GM21825 (cell line): ENCODE measurements around the gene ERO1B.

Experiments used
- ATAC-seq: cut with Tn5 transposase; IDR thresholded peaks from one replicate; pipeline ENCODE4 v1.9.1; 2021; ENCODE audit warnings: mild to moderate bottlenecking, moderate library complexity; ENCODE audit not compliant: unreplicated experiment

The ERO1B gene

GRCh38 chr1:236253918-236254637 is 27.7 kb downstream of the ERO1B start:
- no peak for ATAC-seq

- ATAC-seq = no peak
Observed at GRCh38 chr1:236253119-236253518, 28.6 kb downstream of the ERO1B start.

- no peak for ATAC-seq
Observed at GRCh38 chr1:236251587-236251986, 30.2 kb downstream of the ERO1B start.

DNA sequence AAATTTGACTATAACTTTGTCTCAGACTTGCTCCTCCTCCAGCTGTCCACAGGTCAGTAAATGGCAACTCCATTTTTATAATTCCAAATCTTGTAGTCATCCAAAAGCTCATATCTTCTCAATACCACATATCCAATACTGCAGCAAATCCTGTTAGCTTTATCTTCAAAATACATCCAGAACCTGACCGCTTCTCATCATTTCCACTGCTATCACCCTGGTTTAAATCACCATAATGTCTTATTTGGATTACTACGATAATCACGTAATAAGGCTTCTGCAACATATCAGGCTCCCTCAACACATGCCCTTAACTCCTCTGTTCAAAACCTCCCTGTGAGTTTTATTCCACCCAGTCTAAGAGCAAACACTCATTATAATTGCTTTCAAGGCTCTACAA is 34.5 kb downstream of the ERO1B start:
- no peak for ATAC-seq

DNA sequence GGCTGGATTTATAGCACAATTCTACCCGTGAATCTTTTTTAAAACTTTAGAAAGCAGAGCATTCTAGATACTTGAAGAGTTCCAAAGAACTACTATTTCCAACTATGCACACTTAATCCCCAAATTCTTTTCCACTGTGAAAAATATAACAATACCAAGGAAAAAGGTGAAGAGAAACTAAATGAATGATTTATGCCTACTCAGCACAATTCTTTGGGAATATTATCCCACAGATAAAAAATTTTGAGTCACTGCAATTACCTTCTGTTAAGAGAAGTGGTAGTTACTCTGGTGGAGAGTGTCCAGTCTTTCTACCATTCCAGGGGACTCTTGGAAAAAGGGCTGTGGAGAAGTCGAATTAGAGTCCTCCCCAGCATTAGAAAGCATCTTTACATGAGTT is 39.2 kb downstream of the ERO1B start:
- no peak for ATAC-seq

- ATAC-seq = no peak
Observed at GRCh38 chr1:236240675-236241074, 41.1 kb downstream of the ERO1B start.

- ATAC-seq = no peak
Observed at GRCh38 chr1:236239092-236239585, 42.6 kb downstream of the ERO1B start.

GRCh38 chr1:236235116-236235515 is 46.6 kb downstream of the ERO1B start:
- ATAC-seq = no peak

DNA sequence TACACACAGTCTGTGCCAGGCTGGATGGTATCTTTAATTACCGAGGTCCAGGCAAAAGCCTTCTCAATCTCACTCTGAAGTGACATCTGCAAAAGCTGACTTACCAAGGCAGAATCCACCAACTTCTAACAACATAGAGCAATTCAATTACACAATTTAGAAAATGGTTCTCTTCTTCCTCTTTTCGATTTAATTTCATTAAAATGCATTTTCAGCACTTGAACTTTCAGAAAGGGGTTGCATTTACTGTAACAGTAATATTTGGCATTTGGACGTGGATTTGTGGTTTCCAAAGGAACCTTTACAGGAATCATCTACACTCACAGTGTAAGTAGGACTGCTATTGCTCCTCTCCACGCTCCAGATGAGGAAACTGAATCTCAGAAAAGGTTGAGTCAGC is 53.3 kb downstream of the ERO1B start:
- ATAC-seq = no peak

DNA sequence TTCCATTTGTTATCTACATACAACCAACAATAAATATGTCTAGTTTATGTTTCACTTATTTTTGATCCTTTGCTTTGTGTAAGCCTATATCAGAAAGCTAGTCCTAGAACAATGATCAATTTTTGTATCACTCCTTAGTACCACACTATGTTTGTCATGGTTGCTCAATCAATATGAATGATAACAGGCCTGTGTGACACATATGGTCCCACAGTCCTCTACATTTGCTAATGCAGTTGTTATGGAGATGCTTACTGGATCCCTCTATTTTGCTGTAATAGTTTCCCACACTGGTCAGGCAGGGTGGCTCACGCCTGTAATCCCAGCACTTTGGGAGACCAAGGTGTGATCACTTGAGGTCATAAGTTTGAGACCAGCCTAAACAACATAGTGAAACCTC is 59.1 kb downstream of the ERO1B start:
- ATAC-seq = no peak

- no peak for ATAC-seq
Observed at GRCh38 chr1:236220473-236220872, 61.3 kb downstream of the ERO1B start.

DNA sequence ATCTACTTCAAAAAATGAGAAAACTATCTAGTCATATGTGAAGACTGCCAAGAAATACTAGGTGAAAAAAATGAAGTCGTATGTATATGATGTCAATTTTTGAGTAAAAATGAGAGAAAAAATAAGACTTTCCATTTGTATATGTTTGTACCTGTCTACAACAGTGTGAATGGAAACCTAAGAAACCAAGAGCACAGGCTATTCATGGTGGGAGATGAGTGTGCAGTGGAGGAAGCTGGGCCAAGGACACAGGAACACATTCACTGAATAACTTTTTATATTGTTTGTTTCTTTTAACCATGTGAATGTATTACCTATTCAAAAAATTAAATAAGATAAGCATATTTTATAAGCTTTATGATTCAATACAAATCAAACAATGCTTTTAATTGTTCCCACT is 67.0 kb downstream of the ERO1B start:
- no peak for ATAC-seq

DNA sequence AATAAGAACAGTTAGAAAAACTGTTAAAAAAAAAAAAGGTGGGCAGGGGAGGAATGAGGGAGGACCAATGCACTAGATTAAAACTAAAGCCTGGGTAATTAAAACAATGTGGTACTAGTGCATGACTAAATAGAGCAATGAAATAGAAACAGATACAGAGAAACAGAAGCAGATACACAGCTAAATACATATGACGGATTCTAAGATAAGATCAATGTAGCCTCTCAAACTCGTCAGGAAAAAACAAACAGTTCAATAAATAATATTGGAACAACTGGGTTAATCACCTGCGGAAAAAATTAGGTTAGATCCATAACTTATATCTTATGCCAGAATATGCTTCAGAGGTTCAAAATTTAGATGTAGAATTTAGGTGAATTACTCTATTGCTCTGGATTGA is 68.2 kb downstream of the ERO1B start:
- ATAC-seq = no peak

GRCh38 chr1:236211815-236212214 is 69.9 kb downstream of the ERO1B start:
- no peak for ATAC-seq

DNA sequence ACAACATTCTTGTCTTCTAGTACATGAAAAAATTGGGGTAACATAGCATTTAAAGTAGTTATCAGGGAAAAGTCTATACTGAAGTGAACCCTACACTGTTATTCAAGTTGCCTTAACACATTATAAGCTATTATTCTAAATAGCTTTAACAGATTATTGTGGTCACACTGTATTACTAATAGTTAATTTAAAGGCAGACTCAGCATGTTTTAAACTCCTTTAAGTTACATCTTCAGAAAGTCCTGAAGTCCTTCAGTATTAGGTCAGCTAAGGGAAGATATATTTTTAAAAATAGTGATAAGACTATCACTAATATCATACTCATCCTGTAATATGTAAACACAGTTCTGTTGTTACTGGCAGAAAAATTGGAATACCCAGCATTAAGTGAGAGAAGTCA is 72.0 kb downstream of the ERO1B start:
- ATAC-seq = no peak

DNA sequence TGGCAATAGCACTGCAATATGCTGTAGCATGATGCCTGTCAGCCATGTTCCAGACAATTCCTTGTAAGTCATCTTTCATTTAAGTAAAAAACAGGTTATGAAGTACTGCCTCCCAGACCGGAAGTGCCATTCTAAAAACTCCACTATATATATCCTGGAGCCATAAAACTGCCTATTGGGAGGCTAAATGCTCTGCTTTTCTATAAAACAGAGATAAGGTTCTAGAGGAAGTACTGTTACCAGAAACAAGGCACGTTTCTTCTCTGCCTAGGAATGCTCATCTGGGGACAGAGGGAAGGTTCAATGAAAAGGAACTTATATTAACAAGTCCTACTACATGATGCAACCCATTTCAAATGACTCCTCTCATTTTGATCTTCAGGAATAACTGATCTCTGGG is 72.6 kb downstream of the ERO1B start:
- no peak for ATAC-seq

DNA sequence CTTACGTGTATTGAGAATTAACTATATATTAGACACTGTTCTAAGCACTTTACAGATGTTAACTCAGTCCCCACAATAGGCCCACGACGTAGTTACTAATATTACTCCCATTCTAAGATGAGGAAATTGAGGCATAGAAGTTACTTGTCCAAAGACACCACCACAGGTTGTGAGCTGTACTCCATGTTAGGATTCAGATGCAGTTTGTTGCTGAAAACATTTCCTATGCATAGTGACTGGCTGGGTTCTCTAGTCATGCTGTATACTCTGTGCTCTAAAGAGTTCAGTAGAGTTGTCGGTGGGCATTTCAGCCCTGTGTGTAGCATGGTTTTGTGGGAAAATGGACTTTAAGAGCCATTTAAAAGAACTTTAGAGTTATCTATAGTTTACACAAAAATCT is 74.2 kb downstream of the ERO1B start:
- ATAC-seq = no peak

DNA sequence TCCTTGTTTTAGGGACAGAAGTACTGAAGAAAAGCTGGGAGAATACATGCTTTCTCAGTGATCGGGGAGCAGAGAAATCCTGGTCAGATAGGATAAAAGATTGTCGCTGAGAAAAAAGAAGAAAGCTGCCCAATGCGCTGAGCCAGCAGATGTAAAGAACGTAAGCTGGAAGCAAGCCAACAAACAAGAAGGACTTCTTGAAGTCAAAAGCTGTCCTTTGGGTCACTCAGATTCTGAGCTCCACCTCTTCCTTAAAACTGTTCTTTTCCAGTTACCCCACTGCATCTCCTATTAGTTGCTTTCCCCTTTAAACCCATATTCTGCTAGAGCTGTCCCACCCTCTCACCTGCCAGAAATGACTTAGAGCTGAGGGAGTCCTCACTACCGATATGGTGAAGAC is 74.6 kb downstream of the ERO1B start:
- no peak for ATAC-seq

GRCh38 chr1:236206548-236206947 is 75.2 kb downstream of the ERO1B start:
- ATAC-seq = no peak

DNA sequence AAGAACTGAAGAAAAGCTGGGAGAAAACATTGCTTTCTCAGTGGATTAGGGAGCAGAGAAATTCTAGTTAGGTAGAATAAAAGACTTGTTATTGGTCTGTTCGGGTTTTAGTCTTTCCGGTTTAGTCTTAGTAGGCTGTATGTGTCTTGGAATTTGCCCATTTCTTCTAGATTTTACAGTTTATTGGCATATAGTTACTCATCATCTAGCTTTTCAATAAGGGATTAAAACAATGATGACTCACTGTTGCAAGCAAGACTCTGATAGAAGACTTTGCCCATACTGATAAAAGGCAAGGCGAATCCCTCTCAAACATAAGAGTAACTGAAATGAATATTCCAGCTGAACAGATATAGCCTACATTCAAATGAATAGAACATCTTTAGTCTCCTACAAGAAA is 77.1 kb downstream of the ERO1B start:
- no peak for ATAC-seq

GRCh38 chr1:236204039-236204438 is 77.7 kb downstream of the ERO1B start:
- no peak for ATAC-seq

DNA sequence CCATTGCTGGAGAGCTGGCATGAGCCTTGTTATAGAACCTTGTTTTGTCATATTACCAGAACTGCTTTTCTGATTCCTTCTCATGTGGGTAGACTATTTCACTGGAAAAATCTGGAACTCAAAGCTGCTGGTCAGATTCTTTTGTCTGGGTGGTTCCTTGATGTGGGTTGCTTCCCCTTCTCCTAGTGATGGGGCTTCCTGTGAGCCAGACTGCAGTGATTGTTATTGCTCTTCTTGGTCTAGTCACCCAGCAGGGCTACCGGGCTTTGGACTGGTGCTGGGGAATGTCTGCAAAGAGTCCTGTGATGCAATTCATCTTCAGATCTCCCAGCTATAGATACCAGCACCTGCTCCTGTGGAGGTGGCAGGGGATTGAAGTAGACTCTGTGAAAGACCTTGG is 80.0 kb downstream of the ERO1B start:
- no peak for ATAC-seq

GRCh38 chr1:236200925-236201324 is 80.8 kb downstream of the ERO1B start:
- no peak for ATAC-seq
